GM18868 (cell line): Measurements from ENCODE around the gene LRP1B.
A peak's percentile ranks its signal among the peaks of the same experiment; 100 is the strongest.
"Not testable (repeated sequence)": the region's sequence is repeated elsewhere in the genome, so short reads cannot be mapped to it uniquely, and the experiment has no call there.

ENCODE experiments used
- ATAC-seq: cut with Tn5 transposase; IDR thresholded peaks from one replicate; pipeline ENCODE4 v1.9.1; 2021; ENCODE audit warnings: mild to moderate bottlenecking, moderate library complexity; ENCODE audit not compliant: unreplicated experiment

Gene LRP1B

DNA sequence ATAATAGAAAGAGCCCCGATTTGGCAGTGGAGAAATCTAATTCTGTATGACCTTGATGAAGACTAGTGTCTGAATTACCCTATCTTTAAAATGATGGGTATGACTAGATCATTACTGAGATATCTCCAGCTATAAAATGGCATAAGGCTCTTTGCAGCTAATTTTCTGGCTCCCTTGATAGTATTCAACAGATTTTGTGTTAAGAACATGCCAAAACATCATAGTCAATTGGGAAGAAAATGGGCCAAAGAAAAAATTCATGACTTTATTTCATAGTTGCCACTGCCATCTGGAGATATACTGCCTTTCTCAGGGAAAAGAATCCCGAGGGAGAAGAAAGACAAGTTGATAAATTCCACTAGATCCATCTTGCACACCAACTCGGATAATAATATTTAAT is 1618.7 kb downstream of the LRP1B start:
- ATAC-seq, result no peak

DNA sequence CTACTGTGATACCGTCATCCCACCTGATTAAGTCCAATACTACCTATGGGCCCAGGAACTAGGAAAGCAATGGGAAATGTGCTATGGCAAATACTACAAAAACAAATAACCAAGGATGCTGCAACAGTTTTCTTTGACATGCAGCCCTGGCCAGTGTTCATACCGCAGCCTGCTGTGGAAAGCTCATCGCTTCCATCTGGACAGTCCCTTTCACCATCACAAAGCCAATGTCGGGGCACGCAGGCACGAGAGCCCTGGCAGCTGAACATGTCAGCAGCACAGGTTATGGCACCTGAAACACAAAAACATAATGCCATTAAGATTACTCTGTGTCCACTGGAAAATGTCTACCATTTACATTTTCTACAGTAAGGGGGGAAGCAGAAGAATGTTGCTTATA is 1621.1 kb downstream of the LRP1B start:
- ATAC-seq, result no peak

DNA sequence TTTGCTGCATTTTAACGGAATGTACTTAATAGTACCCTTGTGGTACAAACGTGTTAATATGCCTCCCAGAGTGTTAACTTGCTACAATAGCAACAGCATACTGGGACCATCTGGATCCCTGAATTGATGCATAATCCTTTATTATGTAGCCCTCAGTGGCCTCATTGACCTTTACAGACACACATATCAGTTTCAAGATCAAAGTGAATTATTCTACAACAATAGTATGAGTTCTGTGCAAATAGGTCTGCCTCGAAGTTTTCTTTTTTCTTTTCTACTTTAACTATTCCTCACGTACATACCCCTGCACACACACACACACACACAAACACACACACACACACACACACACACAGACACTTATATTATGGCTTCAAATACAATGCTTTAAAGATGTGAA is 1622.1 kb downstream of the LRP1B start:
- no peak for ATAC-seq

DNA sequence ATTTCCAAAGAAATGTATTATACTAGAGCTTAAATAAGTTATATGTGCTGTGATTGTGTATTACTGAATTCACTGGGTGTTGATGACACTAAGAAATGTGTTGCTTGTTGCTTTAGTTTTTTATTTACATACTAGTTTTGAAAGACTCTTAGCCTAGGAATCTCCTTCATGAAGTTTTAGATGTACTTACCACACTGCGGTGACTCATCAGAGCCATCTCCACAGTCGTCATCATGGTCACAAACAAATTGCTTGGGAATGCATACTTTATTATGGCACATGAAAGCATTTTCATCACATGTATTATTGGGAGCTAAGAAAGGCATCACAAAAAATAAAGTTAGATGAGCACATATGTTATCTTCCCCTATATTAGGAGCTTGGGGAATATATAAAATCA is 1624.2 kb downstream of the LRP1B start:
- ATAC-seq, result no peak

DNA sequence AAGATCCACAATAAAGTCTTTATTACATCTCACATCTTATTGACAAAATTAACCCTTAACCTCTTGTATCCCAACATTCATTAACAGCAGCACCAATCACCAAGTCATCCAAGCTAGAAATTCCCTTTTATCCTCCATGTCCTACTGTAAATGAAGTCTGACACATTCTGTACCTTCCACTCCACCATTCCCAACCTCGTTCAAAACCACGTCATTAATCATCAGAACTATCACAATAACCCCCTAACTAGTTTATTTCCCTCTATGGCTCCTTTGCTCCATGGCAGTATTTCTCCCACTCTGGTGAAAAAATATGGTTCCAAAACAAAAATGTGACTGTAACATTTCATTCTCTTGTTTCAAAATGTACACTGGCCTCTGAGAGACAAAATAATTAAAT is 1626.2 kb downstream of the LRP1B start:
- no peak for ATAC-seq

DNA sequence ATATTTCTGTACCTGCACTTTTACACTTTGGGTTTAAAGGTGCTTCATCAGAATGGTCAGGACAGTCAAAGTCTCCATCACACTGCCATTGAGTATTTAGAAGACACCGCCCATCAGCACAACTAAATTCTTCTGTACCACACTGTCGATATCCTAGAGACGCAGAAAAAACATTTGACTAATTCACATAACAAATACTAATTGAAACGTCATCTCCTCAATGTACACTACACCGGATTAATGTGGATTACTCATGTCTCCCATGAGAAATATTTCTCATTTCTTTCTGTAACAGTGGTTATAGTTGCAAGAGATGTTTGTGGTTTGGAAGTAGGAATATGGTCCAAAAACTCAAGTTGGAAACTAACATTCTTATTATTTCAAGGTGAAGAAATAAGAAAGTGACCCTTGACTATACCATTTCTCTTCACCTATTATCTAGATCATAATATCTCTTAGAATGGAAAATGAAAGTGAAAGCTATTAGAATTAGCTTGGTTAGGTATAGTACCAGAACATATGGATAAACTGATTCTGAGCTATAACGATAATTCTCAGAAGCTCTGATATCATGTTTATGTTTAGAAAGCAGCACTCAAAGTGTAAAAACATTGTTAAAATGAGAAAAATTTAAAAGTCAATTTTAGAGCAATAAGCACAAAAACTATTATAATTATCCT is 1627.7 kb downstream of the LRP1B start:
- peak; percentile 44 for ATAC-seq

DNA sequence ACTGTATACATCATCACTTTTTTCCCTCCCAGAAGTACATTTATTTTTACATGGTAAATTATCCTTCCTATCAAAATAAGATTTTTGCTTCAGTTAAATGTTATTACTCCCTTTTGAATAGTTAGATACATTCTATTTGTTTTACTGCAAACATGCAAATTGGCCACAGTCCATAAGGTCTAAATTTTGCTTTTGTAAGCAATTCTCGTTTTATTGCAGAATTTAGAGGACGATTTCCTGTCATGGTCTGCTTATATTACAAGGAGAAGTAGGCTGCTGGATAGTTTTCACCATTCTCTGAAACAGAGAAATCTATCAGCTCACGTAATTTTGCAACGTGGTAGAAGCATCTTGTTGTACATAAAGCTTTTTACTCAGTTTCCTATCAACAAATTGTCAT is 1632.5 kb downstream of the LRP1B start:
- no peak for ATAC-seq

DNA sequence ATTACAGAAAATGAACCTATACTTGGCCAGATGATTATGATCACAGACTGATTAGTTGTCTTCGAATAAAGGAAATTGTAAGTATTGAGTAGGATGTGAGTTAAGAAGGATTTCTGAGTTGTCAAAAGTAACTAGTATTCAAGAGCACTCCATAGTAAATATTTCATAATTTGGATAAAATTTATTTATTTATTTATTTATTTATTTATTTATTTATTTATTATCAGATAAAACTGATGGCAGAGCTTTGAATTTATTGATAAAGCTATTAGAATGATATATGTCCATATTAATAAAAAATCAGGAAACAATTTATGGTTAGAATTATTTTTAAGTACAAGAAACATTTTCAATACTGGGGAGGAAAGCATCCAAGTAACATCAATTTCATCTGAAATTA is 1634.1 kb downstream of the LRP1B start:
- ATAC-seq, result no peak

DNA sequence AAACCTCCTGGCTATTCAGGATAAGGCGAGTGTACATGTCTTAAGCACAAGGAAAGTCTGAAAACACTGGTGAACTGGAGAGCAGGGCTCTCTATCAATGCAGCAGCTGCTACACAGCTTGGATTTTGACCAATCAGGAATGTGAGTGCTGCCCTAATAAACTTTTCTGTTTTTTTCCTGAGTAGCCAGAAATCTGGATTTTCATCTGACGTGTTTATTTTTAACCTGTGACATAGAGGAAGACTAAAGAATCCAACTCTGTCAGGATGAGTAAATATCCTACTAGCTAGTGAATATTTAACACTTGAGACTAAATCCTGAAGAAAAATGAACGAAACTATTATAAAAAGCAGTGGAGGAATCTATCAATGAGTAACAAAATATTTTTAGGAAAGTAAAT is 1638.9 kb downstream of the LRP1B start:
- no peak for ATAC-seq

DNA sequence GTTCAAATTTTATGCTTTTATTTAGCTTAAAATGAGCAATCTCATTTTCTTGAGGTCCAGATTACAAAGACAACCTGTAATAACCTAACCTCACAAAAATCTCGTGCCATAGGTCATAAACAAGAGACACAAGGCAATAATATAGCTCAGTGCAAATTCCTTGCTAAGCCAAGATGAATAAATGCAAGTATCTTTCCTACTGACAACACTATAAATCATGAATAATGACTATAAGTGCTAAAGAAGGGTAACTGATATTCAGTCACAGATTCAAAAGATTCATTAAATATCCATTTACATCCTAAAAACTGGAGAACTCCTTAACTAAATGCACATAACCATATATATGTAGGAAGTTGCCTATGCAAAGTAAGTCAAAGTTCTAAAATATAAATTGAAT is 1641.6 kb downstream of the LRP1B start:
- no peak for ATAC-seq

DNA sequence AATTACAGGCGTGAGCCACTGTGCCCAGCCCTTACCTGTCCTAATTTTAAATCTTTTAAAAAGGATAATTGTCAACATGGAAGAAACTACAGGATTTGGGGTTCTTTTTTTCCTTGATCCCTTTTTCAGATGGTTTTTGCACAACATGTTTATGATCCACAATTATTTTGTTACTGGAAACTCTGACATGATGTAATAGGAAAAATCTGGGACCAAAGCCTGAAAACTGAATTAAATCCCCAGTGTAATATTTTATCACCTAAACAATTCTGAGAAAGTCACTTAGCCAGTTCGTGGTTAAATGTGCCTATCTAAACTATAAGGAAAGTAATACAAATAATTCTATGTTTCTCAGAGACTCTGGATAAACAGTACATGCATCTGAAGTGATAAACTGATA is 1649.7 kb downstream of the LRP1B start:
- no peak for ATAC-seq

DNA sequence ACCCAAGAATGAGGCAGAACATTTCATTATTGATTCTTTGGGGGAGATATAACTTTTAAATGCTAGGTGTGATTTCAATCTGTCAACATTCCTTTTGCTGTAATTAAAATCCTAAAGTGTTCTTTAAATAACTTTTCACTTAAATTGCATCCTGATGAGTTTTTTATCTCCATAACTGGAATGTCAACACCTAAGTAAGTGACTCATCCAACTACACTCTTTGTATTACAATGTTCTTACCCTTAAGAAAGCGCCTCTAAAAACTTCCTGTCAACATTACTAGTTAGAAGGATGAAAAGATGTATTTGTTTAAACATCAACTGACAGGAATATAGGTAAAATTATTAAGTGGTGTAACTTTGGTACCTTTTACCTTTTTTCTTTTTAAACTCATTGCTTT is 1657.0 kb downstream of the LRP1B start:
- ATAC-seq, result no peak

DNA sequence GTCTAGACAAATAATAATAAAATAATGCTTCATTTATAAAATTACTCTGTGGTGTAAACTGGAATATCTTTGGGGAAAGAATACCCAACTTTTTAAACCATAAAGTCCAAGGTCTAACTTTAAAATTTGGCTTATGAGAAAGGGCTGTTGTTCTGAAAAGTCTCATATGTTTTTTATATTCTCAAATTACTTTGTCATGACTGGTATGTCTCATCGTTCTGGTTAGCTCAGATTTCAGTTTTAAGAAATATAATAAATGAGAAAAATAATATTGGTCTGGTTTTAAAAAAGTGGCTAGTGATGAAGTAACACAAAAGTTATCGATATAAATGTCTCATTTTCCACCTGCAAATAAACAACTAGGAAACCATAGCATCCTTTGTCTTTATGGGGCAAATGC is 1658.1 kb downstream of the LRP1B start:
- no peak for ATAC-seq

DNA sequence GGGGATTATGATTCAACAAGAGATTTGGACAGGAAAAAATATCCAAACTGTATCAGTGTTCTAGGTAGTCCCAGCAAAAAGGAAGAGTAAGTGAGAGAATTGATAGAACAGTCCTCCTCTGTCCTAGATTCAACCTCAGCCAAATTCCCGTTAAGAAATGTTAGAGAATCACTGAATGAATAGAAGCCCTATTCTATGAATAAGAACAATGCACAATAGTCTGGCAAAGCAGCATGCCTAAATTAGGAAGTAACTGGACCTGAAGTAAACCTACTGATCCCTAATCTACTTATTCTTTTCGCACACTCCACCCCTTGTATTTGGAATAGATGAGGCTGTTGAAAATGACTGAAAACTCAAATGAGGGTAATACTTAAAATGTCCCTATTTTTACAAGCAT is 1665.5 kb downstream of the LRP1B start:
- ATAC-seq, result no peak

DNA sequence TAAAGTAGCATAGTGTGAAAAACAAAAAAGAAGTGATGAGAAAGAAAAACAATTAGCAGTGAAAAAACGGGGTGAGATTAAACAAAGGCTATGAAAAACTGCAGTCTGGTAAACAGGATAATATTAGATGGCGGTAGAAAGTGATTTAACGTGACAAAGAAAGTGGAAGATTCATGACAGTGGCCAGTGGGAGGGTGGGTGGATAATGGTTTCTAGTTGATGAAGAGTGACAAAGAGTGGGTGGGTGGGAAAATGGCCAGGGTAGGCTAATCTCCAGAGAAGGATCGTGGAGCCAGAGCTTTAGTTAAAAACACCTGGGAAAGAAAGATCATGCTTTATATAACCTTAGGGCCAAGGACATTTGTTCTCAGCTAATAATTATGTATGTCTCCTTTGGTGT is 1667.8 kb downstream of the LRP1B start:
- ATAC-seq, result no peak

DNA sequence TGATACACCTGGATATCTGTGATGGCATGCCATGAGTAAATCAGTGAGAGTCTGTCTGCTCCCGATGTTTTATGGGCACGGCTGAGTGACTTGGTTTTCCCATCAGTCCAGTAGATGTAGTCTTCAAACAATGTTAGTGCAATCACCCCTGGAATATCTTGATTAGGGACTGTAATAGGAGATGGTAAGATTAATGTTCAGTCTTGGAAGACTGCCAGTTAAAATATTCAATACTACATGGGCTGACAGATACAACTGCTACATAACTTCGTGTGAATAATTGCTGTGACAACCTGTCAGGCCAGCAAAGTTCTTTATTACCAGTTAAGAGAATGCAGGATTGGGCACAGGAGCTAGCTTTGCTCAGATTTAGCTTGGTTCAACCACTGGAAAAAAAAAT is 1673.3 kb downstream of the LRP1B start:
- no peak for ATAC-seq

DNA sequence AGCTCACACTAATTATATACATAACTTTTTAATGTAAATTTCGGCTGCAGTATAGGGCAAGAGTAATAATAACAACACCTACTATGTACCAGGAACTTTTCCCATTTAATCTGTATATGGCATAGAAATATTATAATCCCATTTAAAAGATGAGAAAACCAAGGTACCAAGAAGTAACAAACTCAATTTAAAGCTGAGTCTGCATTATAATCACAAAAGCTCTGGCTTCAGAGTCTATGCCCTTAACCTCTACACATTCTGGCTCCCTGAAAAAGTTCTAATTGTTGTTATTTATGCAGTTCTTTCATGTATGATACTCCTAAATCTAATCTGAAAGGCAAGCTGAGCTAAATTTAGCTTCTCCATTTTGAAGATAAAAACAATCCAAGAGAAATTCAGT is 1675.5 kb downstream of the LRP1B start:
- ATAC-seq, result no peak

DNA sequence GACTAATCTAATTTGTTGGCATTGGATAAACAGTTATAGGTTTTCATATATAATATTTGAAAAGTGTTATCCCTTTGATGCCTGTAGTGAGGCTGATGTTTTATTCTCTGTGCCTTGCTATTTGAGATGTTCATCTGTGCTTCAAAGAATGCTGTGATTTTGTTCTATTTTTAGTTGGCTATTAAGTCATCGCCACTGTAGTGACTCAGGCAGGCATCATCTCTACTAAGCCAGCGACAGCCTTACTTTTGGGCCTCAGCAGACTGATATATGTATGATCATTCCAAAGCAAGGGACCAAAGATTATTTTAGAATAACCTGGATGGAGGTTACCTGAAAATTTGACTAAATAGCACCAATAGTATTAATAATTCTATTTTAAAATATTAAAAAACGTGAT is 1676.1 kb downstream of the LRP1B start:
- no peak for ATAC-seq

DNA sequence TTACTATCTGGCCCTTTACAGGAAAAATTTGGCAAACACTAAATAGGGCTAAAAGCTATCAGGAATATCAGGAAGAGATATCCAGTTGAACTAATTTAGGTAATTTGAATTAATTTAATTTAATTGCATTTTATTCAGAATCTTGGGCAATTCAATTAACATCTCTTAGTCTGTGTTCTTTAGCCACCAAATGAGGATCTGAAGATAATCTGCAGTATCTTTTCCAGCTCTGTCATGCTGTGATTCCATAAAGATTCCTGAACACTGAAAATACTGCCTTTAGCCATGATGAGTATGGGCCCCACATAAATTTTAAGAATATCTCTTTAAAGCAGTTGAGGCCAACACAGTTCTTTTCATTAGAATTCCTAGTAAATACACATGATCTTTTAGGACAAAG is 1679.5 kb downstream of the LRP1B start:
- ATAC-seq, result no peak

DNA sequence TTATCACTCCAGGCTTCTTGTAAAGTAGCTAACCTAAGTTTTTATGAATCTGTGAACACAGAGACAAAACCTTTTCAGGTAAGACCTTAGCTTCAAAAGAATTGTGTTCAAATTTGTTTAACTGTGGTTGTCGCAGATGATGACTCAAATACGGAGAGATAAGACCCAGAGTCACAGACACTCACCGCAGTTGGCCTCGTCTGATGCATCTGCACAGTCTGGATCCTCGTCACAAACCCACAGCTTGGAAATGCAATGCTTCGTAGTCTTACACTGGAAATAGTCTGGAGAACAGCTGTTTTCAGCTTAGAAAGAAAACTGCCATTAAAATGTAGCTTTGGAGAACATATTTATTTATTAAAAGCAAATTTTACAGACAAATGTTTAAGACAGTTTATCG is 1688.5 kb downstream of the LRP1B start:
- no peak for ATAC-seq

DNA sequence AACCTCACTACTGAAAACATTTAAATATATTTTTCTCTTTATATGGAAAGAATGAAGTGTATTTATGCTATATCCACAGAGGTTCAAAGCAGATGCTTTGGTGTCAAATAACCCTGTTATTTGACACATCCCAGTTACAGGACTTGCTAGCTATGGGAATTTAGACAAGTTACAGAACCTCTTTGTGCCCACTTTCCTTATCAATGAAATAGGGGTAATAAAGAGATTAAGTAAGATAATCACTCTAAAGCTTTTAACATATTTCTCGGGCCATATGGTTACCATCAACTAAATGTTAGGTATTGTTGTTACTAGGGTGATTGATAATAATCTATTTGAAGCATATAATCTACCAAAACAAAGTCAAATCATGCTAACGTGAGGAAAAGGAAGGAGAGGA is 1690.0 kb downstream of the LRP1B start:
- ATAC-seq, result no peak

DNA sequence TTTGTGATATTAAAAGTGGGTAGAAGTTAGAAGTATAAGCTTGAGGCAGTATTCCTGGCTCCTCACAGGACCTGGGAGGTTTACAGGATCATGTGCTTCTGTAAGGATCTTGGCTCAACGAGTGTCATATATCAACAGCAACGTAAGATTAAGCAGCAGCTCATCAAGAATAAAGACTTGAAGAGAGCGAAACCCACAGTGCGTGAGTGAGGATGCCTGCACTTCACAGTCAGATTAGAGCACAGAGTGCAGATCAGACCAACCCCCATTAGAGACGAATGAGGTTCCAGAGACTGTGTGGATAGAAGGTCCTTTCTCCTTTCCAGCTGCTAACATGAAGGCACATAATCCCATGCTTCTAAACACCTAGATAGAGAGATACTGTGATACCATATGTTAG is 1693.9 kb downstream of the LRP1B start:
- ATAC-seq, result no peak

DNA sequence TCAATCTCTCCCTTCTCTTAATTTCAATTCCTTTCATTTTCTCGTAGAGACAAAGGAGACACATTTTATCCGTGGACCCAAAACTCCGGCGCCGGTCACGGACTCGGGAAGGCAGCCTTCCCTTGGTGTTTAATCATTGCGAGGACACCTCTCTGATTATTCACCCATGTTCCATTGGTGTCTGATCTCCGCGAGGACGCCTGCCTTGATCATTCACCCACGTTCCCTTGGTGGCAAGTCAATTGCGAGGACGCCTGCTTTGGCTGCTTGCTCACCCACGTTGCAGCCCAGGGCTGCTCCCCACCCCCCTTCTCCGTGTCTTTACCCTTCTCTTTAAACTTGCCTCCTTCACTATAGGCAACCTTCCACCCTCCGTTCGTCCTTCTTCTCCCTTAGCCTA is 1703.8 kb downstream of the LRP1B start:
- ATAC-seq, result not testable (repeated sequence)

DNA sequence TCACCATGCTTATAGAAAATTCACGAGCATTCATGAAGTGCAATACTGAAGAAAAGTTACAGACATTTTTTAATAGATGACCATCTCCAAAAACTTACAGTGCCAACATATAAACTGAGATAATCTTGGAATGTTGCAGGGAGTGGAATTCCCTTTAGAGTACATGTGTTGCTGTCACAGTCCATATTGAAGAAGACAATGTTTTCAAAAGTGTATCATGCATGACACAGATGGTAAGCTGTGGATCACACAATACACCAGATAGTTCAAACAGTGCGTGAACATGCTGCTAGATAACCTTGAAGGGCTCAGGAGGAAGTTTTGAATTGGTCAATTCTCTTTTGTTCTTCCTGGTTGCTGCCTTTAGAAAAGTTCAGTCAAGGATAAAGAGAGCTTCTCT is 1706.3 kb downstream of the LRP1B start:
- no peak for ATAC-seq
